Liver (tissue), 9 donors: Measurements from ENCODE around the gene ADAM8. TPM values are rescaled to one million over a fixed set of nuclear protein-coding genes. Genes with fewer than 3 reads are reported as not detected.

ENCODE experiments used
- DNase-seq: peaks from one replicate; pipeline ENCODE4 v3.0.0-alpha.2; 2017; ENCODE audit warnings: low spot score
- H3K27ac ChIP-seq, 2 donors: one replicate each; pipeline ENCODE4 v1.7.0; 2013; ENCODE audit warnings: inconsistent platforms in 2 of 2, low read length in 2 of 2, control low read depth in 1 of 2, low read depth in 1 of 2, mild to moderate bottlenecking in 1 of 2
- H3K27me3 ChIP-seq, 4 donors: one replicate each; pipeline versions ENCODE4 v1.6.1 to v1.7.0; 2013; ENCODE audit warnings: low read length in 3 of 4, inconsistent platforms in 1 of 4, mild to moderate bottlenecking in 1 of 4, moderate library complexity in 1 of 4; ENCODE audit not compliant: control insufficient read depth in 4 of 4, insufficient read depth in 4 of 4
- H3K36me3 ChIP-seq, 4 donors: one replicate each; pipeline versions ENCODE4 v1.6.1 to v1.7.0; 2013; ENCODE audit warnings: low read length in 3 of 4, mild to moderate bottlenecking in 3 of 4, low read depth in 1 of 4, moderate library complexity in 1 of 4; ENCODE audit not compliant: control insufficient read depth in 4 of 4, insufficient read depth in 3 of 4
- H3K4me1 ChIP-seq, 4 donors: one replicate each; pipeline versions ENCODE4 v1.6.1 to v1.7.0; 2013; ENCODE audit warnings: low read length in 3 of 4, mild to moderate bottlenecking in 3 of 4, moderate library complexity in 1 of 4; ENCODE audit not compliant: control insufficient read depth in 4 of 4, insufficient read depth in 4 of 4
- H3K4me3 ChIP-seq, 3 donors: one replicate each; pipeline versions ENCODE4 v1.6.1 to v1.7.0; 2013; ENCODE audit warnings: low read length in 3 of 3, control low read depth in 1 of 3, low read depth in 1 of 3, mild to moderate bottlenecking in 1 of 3
- H3K9ac ChIP-seq, 2 donors: one replicate each; pipeline ENCODE4 v1.7.0; 2013; ENCODE audit warnings: low read length in 2 of 2, mild to moderate bottlenecking in 2 of 2, moderate library complexity in 2 of 2, control low read depth in 1 of 2, low read depth in 1 of 2
- H3K9me3 ChIP-seq, 4 donors: one replicate each; pipeline versions ENCODE4 v1.6.1 to v1.7.0; 2013; ENCODE audit warnings: low read length in 3 of 4; ENCODE audit not compliant: control insufficient read depth in 4 of 4
- EGR1 ChIP-seq, 2 donors: IDR thresholded peaks; 2 replicates each; pipeline ENCODE4 v1.6.1; 2016 to 2018; ENCODE audit warnings: antibody characterized with exemption in 2 of 2, low read depth in 2 of 2
- FOXA1 ChIP-seq: IDR thresholded peaks from 2 replicates; pipeline ENCODE4 v1.6.1; 2016; ENCODE audit warnings: antibody characterized with exemption
- FOXA2 ChIP-seq: IDR thresholded peaks from 2 replicates; pipeline ENCODE4 v1.6.1; 2016; ENCODE audit warnings: antibody characterized with exemption
- HNF4G ChIP-seq: IDR thresholded peaks from 2 replicates; pipeline ENCODE4 v1.6.1; 2016; ENCODE audit warnings: antibody characterized with exemption
- JUND ChIP-seq, 2 donors: IDR thresholded peaks; 2 replicates each; pipeline ENCODE4 v1.6.1; 2016; ENCODE audit warnings: antibody characterized with exemption in 2 of 2
- NR2F2 ChIP-seq: IDR thresholded peaks from 2 replicates; pipeline ENCODE4 v1.6.1; 2016; ENCODE audit warnings: antibody characterized with exemption
- RAD21 ChIP-seq, 2 donors: IDR thresholded peaks; 2 replicates each; pipeline ENCODE4 v1.6.1; 2016; ENCODE audit warnings: antibody characterized with exemption in 2 of 2, mild to moderate bottlenecking in 2 of 2
- RXRA ChIP-seq, 2 donors: IDR thresholded peaks; 2 replicates each; pipeline ENCODE4 v1.6.1; 2017 to 2018; ENCODE audit warnings: antibody characterized with exemption in 2 of 2, mild to moderate bottlenecking in 1 of 2
- SP1 ChIP-seq: IDR thresholded peaks from 2 replicates; pipeline ENCODE4 v1.6.1; 2018; ENCODE audit warnings: antibody characterized with exemption, mild to moderate bottlenecking
- TAF1 ChIP-seq: conservative IDR thresholded peaks from 2 replicates; pipeline ENCODE4 v1.6.1; 2016; ENCODE audit warnings: antibody characterized with exemption, mild to moderate bottlenecking
- YY1 ChIP-seq: IDR thresholded peaks from 2 replicates; pipeline ENCODE4 v1.6.1; 2016; ENCODE audit warnings: antibody characterized with exemption, mild to moderate bottlenecking
- WGBS: extraction: QIAGEN DNeasy Blood & Tissue Kit; methylation state at CpG from one replicate; pipeline ENCODE4 v1.1.7; 2013; 5-methylcytosine and 5-hydroxymethylcytosine counted together
- polyA plus RNA-seq, 2 donors: library from polyadenylated mRNA; stranded (reverse) in 1 of 2; unstranded in 1 of 2; fragments of 200-250 nt in 1 of 2; fragments of >200 nt in 1 of 2; fragmentation: Nextera tagmentation in 1 of 2; extraction: Ambion mirVana in 1 of 2; gene quantifications; one replicate each; pipeline versions ENCODE4 v1.2.1 to v1.2.3, GENCODE V29; 2013 to 2015
- total RNA-seq, 2 donors: library from RNA; depleted of rRNA; stranded (reverse); fragments of >200 nt; gene quantifications; one replicate each; pipeline ENCODE4 v1.2.3, GENCODE V29; 2014
- TF ChIP-seq, protein P1 (sequence below): IDR thresholded peaks from 2 replicates; pipeline ENCODE4 v1.6.1; 2016; ENCODE audit warnings: antibody characterized with exemption
- TF ChIP-seq, protein P2 (sequence below): IDR thresholded peaks from 2 replicates; pipeline ENCODE4 v1.6.1; 2016; ENCODE audit warnings: antibody characterized with exemption, mild to moderate bottlenecking
- TF ChIP-seq, protein P3 (sequence below): fragments of 150-350 bp; IDR thresholded peaks from 2 replicates; pipeline ENCODE4 v1.5.1; 2017; ENCODE audit warnings: improper control_type of control experiment, low read depth, low read length; ENCODE audit not compliant: missing input control
- TF ChIP-seq, protein P4 (sequence below): IDR thresholded peaks from 2 replicates; pipeline ENCODE4 v1.6.1; 2016; ENCODE audit warnings: antibody characterized with exemption
- TF ChIP-seq, protein P5 (sequence below): IDR thresholded peaks from 2 replicates; pipeline ENCODE4 v1.6.1; 2016; ENCODE audit warnings: antibody characterized with exemption
- donor health status: healthy.
- donor health status: healthy.
- donor health status: healthy.
- donor health status: healthy.
- donor health status: healthy.

Gene ADAM8
- total and polyA plus RNA-seq, 4 donors = 1.3 to 6.9 (median 3.7) TPM

DNA sequence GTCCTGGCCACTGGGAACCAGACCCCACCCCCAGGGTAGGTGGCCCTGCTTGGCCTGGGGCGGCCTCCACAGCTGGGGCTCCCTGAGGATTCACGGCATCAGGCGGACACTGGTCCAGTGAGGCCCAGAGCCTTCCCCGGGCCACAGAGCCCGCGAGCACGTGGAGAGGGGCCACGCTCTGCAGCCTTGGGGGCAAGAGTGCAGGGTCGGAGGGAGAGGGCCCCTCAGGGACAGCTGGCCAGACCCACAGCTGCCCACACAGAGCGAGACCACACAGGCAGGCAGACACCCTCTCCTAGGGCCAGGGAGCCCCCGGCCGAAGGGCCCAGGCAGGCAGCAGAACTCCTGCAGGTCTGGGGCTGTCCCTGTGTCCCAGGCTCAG lies 28.3 kb downstream of the ADAM8 start:
- 92% methylated on average over 12 of the region's 12 CpGs for WGBS
- DNase-seq = no peak
- Histone ChIP-seq H3K27ac (no peak overlapping the region), H3K4me3 (no peak overlapping the region), H3K4me1 (peaks cover 0 to 6% (median 2%) of the 10 kb centered on the region in 4 donors), H3K27me3 (peaks cover 0 to 3% (median 0%) of the 10 kb centered on the region in 4 donors), H3K36me3 (no peaks in the 10 kb centered on the region), H3K9ac (no peak overlapping the region), H3K9me3 (no peaks in the 10 kb centered on the region)
- TF ChIP-seq, protein P1, sequence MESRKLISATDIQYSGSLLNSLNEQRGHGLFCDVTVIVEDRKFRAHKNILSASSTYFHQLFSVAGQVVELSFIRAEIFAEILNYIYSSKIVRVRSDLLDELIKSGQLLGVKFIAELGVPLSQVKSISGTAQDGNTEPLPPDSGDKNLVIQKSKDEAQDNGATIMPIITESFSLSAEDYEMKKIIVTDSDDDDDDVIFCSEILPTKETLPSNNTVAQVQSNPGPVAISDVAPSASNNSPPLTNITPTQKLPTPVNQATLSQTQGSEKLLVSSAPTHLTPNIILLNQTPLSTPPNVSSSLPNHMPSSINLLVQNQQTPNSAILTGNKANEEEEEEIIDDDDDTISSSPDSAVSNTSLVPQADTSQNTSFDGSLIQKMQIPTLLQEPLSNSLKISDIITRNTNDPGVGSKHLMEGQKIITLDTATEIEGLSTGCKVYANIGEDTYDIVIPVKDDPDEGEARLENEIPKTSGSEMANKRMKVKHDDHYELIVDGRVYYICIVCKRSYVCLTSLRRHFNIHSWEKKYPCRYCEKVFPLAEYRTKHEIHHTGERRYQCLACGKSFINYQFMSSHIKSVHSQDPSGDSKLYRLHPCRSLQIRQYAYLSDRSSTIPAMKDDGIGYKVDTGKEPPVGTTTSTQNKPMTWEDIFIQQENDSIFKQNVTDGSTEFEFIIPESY = no peak
- TF ChIP-seq, protein P2, sequence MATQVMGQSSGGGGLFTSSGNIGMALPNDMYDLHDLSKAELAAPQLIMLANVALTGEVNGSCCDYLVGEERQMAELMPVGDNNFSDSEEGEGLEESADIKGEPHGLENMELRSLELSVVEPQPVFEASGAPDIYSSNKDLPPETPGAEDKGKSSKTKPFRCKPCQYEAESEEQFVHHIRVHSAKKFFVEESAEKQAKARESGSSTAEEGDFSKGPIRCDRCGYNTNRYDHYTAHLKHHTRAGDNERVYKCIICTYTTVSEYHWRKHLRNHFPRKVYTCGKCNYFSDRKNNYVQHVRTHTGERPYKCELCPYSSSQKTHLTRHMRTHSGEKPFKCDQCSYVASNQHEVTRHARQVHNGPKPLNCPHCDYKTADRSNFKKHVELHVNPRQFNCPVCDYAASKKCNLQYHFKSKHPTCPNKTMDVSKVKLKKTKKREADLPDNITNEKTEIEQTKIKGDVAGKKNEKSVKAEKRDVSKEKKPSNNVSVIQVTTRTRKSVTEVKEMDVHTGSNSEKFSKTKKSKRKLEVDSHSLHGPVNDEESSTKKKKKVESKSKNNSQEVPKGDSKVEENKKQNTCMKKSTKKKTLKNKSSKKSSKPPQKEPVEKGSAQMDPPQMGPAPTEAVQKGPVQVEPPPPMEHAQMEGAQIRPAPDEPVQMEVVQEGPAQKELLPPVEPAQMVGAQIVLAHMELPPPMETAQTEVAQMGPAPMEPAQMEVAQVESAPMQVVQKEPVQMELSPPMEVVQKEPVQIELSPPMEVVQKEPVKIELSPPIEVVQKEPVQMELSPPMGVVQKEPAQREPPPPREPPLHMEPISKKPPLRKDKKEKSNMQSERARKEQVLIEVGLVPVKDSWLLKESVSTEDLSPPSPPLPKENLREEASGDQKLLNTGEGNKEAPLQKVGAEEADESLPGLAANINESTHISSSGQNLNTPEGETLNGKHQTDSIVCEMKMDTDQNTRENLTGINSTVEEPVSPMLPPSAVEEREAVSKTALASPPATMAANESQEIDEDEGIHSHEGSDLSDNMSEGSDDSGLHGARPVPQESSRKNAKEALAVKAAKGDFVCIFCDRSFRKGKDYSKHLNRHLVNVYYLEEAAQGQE = no peak
- TF ChIP-seq EGR1 (IDR thresholded peaks at IDR 0.05; ENCODE audit: low read depth in 2 of 2) = no peak
- TF ChIP-seq JUND (IDR thresholded peaks at IDR 0.05) = no peak
- TF ChIP-seq, protein P3, sequence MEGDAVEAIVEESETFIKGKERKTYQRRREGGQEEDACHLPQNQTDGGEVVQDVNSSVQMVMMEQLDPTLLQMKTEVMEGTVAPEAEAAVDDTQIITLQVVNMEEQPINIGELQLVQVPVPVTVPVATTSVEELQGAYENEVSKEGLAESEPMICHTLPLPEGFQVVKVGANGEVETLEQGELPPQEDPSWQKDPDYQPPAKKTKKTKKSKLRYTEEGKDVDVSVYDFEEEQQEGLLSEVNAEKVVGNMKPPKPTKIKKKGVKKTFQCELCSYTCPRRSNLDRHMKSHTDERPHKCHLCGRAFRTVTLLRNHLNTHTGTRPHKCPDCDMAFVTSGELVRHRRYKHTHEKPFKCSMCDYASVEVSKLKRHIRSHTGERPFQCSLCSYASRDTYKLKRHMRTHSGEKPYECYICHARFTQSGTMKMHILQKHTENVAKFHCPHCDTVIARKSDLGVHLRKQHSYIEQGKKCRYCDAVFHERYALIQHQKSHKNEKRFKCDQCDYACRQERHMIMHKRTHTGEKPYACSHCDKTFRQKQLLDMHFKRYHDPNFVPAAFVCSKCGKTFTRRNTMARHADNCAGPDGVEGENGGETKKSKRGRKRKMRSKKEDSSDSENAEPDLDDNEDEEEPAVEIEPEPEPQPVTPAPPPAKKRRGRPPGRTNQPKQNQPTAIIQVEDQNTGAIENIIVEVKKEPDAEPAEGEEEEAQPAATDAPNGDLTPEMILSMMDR = no peak
- TF ChIP-seq NR2F2 = no peak
- TF ChIP-seq FOXA2 = no peak
- no peak for TF ChIP-seq FOXA1
- TF ChIP-seq, protein P4, sequence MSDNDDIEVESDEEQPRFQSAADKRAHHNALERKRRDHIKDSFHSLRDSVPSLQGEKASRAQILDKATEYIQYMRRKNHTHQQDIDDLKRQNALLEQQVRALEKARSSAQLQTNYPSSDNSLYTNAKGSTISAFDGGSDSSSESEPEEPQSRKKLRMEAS = no peak
- no peak for TF ChIP-seq SP1
- no peak for TF ChIP-seq YY1

DNA sequence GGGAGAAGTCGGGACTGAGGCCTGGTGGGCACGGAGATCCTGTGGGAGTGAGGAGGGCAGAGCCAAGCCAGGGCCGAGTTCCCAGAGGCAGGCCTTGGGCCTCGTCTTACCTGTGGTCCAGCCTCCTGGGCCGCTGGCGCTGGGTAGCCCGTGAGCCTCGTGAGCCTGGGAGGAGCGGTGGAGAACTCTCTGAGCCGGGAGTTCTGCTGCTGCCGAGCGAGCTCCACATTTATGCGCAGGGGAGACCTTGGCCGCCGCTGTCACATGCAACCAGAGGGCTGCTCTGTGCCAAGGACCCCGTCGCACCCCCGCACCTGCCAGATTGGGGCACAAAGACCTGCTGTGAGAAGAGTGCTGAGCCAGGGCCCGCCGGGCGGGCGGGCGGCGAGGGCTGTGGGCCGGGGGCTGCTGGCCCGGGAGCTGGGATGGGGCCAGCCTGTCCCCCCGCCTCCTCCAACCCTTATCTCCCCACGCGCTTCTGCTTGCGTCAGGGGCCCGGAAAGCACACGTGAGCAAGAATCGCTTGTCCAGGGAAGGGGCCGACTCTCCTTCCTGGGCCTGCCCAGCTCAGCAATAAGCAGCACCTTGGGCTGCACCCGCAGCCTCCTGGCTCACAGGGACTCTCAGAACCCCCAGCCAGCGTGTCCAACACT lies 28.9 kb downstream of the ADAM8 start:
- Histone ChIP-seq H3K27me3 (peaks cover 0 to 3% (median 1%) of the 10 kb centered on the region in 4 donors), H3K36me3 (no peaks in the 10 kb centered on the region), H3K4me1 (peaks cover 0 to 6% (median 2%) of the 10 kb centered on the region in 4 donors), H3K9me3 (no peaks in the 10 kb centered on the region), H3K9ac (no peak overlapping the region), H3K27ac (no peak overlapping the region), H3K4me3 (no peak overlapping the region)
- no peak for DNase-seq
- 78% methylated on average over 36 of the region's 36 CpGs for WGBS
- TF ChIP-seq FOXA2 = no peak
- TF ChIP-seq, protein P3 = no peak
- TF ChIP-seq HNF4G = no peak
- no peak for TF ChIP-seq TAF1
- TF ChIP-seq, protein P2 = no peak
- TF ChIP-seq, protein P5, sequence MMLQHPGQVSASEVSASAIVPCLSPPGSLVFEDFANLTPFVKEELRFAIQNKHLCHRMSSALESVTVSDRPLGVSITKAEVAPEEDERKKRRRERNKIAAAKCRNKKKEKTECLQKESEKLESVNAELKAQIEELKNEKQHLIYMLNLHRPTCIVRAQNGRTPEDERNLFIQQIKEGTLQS = no peak
- TF ChIP-seq RXRA (IDR thresholded peaks at IDR 0.05) = no peak
- TF ChIP-seq EGR1 (IDR thresholded peaks at IDR 0.05; ENCODE audit: low read depth in 2 of 2) = no peak
- TF ChIP-seq YY1 = no peak
- no peak for TF ChIP-seq NR2F2
- TF ChIP-seq RAD21 (IDR thresholded peaks at IDR 0.05) = no peak
